Activated CD4-positive, alpha-beta T cell treated with anti-CD3 and anti-CD28 coated beads for 1 hour (primary cell): Measurements from ENCODE around the gene PADI4.

ENCODE experiments used
- DNase-seq: peaks from one replicate; pipeline ENCODE4 v3.0.0-alpha.2; 2020

PADI4 gene

GRCh38 chr1:17307946-17308345, at the start of gene PADI4:
PADI4 (plus strand) TSS chr1:17308197; CDS start chr1:17308223, 26 bp downstream.
- no peak for DNase-seq

- DNase-seq: no peak
These were observed 49.3 kb upstream of the PADI4 start for GRCh38 chr1:17258758-17259130.

GRCh38 chr1:17259233-17259873, 48.6 kb upstream of the PADI4 start:
- no peak for DNase-seq

DNA sequence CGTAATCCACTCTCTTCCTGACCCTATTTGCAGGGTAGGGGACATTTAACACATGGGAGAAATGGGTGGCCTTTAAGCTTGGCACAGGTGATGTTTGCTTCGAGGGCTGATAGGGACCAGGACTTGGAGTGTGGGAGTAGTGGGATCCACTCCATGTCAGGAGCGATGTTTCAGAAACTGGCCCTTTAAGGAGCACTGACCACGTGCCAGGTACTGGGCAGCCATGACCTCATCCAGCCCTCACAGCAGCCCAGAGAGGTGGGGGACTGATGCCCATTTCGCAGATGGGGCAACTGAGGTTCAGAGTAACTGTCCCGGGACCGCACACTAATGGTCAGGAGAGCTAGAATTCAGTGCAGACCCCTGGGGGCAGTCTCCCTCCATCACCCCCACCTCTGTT, 47.7 kb upstream of the PADI4 start:
- no peak for DNase-seq

DNA sequence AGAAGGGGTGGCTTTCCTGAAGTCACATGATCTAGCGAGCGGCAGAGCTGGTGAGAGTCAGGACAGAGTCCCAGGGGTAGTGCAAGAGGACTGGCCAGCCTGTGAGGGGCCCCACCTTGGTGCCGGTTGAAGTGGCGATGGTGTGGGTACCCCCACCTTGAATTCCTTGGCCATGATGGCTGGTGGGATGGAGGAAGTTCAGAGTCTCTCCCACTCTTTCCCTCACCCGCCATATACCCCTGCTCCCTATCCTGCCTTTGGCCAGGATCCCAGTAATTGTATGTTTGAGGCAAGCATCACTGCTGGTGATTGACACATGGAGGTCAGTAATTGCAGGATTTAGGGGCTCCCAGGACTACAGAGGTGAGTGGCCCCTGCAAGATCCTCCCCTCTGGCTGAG, 47.3 kb upstream of the PADI4 start:
- DNase-seq: no peak

DNA sequence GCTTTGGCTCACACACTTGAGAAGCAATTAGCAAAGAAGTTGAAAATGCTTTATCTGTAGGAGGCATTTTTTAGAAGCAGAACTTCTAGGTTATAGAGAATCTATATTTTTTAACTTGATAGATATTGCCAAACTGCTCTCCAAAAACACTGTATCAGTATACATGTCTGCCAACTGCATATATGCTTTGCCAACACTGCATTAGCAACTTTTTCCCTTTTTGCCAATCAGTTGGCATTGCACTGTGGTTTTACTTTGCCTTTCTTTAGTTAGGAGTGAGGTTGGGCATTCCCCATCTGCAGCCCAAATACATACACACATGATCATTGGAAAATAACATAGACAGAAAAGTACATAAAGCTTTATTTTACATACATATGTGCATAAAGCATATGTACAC, 44.1 kb upstream of the PADI4 start:
- DNase-seq: no peak

DNA sequence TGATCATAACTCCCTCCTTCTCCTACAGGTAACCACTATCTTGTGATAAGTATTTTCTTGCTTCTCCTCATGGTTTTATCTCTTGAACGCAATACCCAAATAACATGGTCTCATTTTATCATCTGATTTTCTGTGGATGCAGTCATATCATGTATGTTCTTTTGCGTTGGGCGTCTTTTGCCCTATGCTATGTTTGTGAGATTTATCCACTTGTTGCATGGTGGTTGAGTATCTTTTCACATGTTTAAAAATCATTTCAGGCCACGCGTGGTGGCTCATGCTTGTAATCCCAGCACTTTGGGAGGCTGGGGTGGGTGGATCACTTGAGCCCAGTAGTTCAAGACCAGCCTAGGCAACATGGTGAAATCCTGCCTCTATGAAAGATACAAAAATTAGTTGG, 43.5 kb upstream of the PADI4 start:
- DNase-seq: no peak

DNA sequence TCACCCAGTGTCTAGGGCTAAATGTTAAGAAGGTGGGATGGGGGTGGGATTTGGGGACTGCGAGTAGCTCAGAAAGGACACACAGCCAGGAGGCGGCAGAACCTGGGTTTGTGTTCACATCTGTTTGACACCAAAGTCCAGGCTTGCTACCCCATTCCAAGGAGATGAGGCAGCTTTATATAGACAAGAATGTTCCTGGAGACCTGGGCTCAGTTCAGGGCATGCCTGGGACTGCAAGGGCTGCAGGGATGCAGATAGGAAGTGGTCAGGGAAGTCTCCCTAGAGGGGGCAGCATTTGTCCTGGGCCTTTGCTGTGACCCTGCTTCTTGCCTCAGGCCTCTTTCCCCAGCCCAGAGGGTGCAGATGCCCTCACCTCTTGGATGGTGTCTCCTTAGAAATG, 42.8 kb upstream of the PADI4 start:
- no peak for DNase-seq

DNA sequence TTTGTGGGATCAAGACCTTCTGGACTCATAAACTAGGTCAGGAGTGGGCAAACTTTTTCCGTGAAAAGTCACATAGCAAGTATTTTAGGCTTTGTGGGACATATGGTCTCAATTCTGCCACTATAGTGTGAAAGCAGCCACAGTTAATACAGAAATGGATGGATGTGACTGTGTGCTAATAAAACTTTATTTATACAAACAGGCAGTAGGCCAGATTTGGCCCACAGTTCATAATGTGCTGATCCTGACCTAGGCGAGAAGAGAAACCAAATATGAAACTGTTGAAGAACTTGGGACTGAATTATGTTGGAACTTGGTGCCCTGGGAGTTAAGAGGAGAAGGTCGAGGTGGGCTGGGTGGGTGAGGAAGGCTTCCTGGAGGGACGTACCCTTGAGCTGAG, 42.0 kb upstream of the PADI4 start:
- DNase-seq: no peak

DNA sequence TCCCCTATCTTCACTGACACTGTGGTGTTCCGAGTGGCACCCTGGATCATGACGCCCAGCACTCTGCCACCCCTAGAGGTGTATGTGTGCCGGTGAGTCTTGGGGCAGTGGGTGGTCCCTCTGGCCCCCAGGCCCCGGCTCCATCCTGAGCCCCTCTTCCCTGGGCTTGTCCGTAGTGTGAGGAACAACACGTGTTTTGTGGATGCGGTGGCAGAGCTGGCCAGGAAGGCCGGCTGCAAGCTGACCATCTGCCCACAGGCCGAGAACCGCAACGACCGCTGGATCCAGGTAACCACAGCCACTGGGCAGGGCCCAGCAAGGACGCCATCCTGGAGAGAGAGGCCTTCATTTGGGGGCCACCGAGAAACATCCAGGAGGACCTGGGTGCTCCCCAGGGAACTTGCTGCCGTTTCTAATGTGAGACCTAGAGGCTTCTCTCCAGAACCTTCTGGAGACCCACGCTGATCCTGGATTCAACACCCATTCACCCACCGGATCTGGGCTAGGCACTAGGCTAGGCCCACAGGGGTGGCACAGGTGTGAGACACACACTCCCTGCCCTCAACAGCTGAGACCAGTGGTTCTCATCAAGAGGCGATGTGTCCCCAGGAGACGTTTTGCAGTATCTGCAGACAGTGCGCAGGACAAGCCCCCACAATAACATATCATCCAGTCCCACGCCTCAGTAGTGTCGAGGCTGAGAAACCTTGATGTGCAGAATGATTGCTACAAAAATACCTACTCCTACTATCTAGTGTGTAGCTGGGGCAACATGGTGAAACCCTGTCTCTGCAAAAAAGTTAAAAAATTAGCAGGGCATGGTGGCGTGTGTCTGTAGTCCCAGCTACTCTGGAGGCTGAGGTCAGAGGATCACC, 36.9 kb upstream of the PADI4 start:
- no peak for DNase-seq

GRCh38 chr1:17272066-17272465, 35.9 kb upstream of the PADI4 start:
- no peak for DNase-seq

GRCh38 chr1:17272646-17273045, 35.4 kb upstream of the PADI4 start:
- no peak for DNase-seq

GRCh38 chr1:17273096-17273495, 34.9 kb upstream of the PADI4 start:
- no peak for DNase-seq

DNA sequence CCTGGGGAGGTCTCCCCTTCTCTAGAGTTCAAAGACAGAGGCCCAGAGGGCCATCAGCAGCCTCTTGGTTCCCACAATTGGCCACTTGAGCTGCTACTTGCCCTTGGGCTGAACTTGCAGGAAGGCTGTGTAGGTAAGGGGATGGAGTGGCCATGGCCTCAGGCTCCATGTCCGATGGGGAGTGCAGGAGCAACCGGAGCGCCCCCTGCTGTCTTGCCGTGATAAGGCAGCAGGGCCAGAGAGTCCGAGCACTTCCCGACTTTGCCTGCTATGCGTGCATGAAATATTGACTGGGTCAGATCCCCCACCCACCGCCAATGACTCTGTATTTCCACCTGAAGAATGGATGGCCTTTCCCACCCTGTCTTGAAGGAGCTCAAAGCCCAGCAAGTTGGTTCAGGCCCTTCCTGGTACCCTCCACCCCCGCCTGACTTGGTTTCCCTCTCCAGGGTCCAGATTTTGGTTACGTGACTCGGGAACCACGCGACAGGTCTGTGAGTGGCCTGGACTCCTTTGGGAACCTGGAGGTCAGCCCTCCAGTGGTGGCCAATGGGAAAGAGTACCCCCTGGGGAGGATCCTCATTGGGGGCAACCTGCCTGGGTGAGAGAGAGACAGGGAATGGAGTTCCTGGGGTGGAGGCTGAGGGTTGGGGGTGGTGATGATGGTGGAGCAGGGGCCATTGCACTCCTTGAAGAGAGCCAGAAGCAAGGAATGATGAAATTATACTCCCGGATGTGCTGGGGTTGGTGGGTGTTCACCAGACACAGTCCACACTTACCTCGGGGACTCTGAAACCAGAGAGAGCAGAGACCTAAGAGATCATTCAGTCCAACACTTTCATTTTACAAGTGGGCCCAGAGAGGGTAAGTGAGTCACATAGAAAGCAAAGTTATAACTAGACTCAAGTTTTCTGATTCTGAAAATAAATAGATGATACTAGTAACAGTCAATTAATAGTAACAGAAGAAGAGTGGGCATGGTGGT, 33.5 kb upstream of the PADI4 start:
- no peak for DNase-seq

GRCh38 chr1:17276568-17276967, 31.4 kb upstream of the PADI4 start:
- DNase-seq: no peak

DNA sequence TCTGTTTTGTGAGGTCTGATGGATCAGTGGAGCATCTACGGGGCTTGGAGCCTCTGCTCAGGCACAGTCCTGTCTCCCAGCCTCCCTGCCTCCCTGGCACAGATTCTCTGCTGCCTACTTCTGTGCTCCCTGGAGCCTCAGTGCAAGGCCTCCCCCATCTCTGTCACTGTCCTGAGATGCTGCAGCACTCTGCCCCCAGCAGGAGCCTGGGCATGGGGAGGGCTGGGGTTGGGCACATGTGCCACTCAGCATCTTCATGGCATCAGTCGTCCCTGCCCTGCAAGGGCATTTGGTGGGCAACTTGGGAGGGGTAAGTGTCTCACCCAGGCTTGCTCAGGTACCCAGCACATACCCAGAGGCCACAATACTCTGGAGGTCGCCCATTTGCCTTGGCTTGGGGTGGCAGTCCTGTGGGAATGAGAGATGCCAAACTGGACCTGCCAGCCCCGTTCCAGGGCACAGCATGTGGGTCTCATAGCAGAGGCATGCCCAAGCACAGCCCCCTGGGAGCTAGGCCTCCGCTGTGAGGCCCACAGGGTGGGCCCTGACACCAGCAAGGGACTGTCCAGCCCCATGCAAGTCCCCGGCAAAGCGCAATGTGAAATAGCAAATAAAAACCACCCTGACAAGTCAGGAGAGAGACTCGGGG, 30.4 kb upstream of the PADI4 start:
- DNase-seq: no peak

DNA sequence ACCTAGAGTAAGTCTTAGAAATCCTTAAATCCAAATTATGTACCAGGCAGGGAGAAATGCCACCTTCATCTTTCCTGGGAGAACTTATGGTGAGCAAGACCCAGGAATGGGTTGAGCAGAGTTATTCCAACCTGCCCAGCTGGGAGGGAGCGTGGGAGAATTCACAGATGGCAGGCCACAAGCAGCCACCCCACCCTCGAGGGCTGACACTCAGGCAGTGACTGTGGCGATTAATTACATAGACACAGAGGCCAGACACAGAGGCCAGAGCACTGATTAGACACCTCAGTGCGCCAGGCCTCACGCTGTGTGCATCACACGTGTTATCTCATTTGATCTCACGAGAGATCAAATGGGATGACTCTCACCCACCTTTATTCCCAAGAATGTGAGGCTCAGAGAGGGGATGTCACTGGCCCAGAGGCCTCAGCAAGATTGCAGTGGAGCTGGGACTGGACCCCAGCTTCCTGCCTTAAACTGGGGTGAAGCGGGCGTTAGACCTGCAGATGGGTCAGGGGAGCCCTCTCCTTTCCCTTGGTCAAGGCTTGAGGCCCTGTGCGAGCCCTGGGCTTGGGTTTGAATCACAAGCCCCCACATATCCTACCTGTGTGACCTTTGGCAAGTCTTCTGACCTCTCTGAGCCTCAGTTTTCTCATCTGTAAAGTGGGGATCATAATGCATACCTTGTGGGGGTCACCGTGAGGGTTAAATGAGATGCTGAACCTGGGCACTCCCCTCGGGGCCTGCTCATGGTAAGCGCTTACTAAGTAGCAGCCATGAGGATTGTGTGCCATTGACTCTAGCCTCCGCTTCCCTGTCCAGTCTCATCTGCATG, 28.8 kb upstream of the PADI4 start:
- no peak for DNase-seq

DNA sequence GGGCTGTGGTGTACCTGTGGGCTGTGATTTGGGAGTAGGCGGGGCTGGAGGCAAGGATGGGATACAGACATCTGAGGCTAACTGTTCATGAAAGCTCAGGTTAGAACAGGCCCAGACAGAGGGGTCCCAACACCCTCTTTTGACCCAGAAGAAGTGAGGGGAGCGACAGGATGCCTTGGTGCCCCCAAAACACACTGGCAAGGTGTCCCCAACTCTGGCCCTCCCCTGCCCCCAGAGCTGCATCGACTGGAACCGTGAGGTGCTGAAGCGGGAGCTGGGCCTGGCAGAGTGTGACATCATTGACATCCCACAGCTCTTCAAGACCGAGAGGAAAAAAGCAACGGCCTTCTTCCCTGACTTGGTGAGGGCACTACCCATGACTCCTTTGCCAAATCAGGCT, 27.6 kb upstream of the PADI4 start:
- no peak for DNase-seq

DNA sequence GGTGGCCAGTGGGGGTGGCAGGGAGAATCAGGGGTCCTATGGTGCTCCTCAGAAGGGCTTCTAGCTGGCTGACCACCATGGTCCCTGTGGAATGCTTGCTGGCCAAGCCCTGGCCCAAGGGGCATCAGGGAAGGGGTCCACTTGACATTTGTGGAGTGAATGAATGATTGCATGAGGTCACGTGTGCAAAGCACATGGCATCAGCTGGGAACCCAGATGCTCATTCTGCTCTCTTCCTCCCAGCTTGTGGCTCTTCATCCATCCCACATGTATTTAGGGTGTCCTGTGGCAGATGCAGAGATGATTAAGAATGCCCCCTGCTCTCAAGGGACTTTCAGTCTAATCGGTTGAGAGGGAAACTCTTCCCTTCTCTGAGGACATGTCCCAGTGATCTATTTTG, 27.1 kb upstream of the PADI4 start:
- DNase-seq: no peak

- DNase-seq: no peak
These were observed 26.2 kb upstream of the PADI4 start for GRCh38 chr1:17281775-17282181.

GRCh38 chr1:17282836-17283235, 25.2 kb upstream of the PADI4 start:
- no peak for DNase-seq

DNA sequence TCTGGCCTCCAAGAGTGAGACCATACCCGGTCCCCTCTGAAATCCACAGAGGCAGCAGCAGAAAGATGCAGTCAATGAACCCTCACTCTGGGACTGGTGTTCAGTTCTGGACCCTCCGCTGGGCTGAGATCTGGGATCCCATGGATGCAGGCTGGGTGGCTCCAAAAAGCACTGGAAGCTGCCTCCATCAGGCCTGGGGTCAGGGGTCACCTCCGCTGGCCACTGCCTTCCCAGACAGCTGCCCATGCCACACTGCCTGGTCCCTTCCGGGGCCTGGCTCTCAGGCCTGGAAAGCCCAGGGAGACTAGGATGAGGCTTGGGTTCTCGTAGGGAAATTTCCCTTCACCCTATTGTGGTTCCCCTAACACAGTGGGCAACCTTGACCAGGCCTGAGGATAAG, 21.4 kb upstream of the PADI4 start:
- no peak for DNase-seq
